ENCODE data around the gene IGSF21.
"Not testable (repeated sequence)": the region's sequence is repeated elsewhere in the genome, so short reads cannot be mapped to it uniquely, and the experiment has no call there.

The IGSF21 gene

GRCh38 chr1:18144916-18145647 lies 37.5 kb downstream of the IGSF21 start:
- DNase-seq (ENCODE audit: low read depth, low spot score) = no peak

DNA sequence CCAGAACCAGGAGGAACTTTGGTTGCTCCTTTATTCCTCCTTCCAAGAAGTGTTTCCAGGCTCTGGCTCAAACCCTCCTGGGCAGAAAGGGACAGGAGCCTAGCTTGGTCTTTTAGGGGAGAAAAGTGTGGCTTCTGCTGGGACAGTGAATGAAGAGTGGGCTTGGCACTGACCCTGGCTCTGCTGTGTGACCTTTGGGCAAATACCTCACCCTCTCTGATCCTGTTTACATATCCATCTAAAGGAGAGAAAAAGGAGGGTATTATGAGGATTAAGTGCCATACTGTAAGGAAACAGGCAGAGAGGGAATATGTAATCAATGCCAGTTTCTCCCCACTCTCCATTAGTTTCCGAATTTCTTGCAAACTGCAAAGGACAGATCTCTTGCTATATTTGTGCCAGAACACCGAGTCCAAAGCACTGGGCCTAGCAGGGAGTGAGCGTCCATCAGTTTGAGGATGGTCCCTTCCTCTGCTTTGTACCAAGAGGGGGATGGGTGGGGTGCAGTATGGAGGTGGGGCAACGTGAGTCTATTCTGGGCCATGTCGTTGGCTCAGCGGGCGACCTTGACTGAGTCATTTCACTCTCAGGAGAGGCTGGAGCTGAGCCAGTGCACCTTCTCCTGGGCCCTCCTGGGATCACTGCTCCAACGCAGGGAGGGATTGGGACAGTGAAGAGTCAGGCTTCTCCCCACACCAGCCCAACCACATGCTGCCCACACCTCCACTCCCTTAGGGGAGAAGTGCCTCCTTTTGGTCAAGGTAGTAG lies 38.4 kb downstream of the IGSF21 start:
- no peak for DNase-seq (ENCODE audit: low read depth, low spot score)

DNA sequence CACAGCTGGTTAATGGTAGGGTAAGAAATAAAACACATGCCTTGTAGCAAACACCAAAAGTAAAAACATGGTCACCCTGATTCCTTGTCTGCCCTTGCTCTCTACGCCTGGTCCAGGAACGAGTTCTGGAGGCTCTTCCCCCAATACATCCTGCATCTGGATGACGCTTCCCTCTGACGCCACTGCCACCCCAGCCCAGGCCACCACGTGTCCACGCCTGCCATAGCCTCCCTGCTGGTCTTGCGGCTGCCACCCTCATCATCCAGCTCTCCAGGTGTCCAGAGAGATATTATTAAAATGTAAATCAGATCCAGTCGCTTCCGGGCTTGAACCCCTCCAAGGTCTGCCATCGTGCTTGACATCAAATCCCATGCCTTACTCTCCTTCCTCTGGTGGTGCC lies 39.3 kb downstream of the IGSF21 start:
- no peak for DNase-seq (ENCODE audit: low read depth, low spot score)

DNA sequence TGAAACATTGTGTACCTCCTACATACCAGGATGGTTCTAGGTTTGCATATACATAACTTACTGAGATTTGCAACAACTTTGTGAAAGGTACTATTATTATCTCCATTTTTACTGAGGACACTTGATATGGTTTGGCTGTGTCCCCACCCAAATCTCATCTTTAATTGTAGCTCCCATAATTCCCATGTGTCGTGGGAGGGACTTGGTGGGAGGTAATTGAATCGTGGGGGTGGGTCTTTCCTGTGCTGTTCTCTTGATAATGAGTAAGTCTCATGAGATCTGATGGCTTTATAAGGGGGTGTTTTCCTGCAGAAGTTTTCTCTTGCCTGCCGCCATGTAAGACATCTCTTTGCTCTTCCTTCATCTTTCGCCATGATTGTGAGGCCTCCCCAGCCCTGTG lies 40.1 kb downstream of the IGSF21 start:
- DNase-seq (ENCODE audit: low read depth, low spot score) = no peak

DNA sequence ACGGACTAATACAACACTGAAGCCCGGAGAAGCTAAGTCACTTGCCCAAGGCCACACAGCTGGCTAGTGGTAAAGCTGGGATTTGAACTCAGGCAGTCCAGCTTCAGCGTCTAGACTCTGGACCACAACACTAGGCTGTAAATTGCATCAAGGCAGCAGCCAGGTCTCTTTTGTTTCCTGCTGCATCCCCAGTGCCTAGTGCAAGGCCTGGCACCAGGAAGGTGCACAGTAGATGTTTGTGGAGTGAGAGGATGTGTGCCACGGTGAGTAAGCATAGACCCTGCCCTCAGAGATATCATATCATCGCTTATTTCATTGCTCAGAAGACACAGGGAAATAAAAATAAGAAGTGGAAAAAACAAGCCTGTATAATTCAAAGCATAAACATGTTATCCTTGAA lies 40.9 kb downstream of the IGSF21 start:
- no peak for DNase-seq (ENCODE audit: low read depth, low spot score)

- DNase-seq (ENCODE audit: low read depth, low spot score) = no peak
These were observed 41.5 kb downstream of the IGSF21 start for GRCh38 chr1:18149027-18149641.

DNA sequence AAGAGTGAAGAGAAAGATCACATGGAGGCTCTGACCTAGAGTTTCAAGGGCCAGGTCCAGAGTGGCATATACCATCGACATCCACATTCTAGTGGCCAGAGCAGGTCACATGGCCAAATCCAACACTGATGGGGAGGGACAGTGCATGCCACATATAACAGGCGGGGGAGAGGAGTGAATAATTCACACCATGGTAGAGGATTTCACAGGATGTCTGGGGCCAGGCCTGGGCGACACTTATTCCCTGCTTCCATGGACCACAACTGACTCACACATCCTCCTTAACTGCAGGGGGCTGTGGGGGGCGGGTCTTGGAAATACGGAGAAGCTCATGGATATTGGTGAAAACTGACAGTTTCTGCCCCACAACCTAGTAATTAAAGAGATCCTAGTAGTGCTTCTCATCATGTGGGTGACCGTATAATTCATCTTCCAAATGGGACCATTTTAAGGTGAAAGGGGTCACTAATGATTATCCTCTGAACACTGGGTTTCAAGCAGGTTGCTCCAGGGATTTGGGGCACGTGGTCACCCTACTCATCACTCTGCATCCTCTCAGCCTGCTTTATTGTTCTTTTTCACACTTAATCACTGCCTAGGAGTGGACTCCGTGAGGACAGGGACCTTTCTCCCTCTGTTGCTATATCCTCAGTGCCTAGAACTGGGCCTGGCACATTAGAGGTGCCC lies 44.0 kb downstream of the IGSF21 start:
- DNase-seq (ENCODE audit: low read depth, low spot score) = no peak

- no peak for DNase-seq (ENCODE audit: low read depth, low spot score)
These were observed 47.0 kb downstream of the IGSF21 start for GRCh38 chr1:18154430-18155194.

DNA sequence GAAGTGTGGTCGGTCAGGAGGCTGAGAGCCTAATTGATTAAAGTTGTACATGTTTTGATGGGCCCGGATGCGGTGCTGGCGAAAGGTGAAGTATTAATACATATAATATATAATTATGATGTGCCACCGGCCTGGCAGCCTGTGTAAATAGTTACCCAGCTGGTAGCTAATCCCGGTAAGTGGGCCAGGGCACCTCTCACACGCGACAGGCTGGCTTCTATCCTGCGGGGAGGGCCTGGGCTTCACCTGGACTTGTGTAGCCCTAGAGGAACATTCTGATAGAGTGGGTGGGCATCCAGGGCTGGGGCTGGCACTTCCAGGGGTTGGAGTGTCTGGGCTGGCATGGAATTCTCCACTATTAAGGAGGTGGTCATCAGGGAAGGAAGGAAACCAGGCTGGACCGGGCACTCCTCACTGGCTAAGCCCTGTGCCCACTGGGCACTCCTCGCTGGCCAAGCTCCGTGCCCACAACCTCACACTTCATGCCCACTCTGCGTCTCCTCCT lies 48.3 kb downstream of the IGSF21 start:
- DNase-seq (ENCODE audit: low read depth, low spot score) = no peak

GRCh38 chr1:18157352-18157751 lies 49.8 kb downstream of the IGSF21 start:
- no peak for DNase-seq (ENCODE audit: low read depth, low spot score)

- DNase-seq (ENCODE audit: low read depth, low spot score) = no peak
These were observed 50.4 kb downstream of the IGSF21 start for GRCh38 chr1:18157968-18158367.

DNA sequence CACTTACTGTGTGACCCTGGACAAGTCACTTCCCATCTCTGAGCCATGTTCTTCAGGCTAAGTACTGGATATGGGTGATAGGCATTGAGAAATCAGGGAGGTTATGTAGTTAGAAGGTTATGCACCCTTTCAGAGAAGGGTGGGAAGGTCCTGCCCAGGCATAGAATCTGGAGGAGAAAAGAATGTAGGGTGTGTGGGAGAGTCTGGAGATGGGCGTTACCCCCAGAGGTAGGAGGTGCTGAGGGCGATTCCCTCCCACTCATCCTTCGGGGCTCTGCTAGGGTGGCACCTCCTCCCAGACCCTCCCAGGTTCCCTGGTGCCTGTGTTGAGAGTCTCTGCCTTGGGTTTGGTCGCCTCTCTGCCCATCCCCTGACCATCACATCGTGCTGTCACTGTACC lies 51.1 kb downstream of the IGSF21 start:
- DNase-seq (ENCODE audit: low read depth, low spot score) = no peak

GRCh38 chr1:18160290-18160942 lies 52.8 kb downstream of the IGSF21 start:
- DNase-seq (ENCODE audit: low read depth, low spot score) = no peak

DNA sequence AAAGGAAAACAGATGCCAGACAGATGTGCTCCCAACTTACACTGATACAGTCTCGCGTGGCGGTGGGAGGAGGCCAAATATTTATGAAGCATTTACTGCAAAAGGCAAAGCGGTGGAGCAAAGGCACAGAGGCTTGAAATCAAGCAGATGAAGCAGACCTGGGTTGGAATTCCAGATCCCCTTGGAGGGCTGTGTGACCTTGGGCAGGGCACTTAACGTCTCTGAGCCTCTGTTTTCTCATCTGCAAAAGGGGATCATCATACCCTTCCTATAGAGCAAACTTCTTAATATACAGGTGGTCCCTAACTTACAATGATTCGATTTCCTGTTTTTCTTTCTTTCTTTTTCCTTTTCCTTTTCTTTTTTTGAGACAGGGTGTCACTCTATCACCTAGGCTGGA lies 54.1 kb downstream of the IGSF21 start:
- no peak for DNase-seq (ENCODE audit: low read depth, low spot score)

- DNase-seq (ENCODE audit: low read depth, low spot score) = not testable (repeated sequence)
These were observed 58.0 kb downstream of the IGSF21 start for GRCh38 chr1:18165640-18166039.

- no peak for DNase-seq (ENCODE audit: low read depth, low spot score)
These were observed 58.7 kb downstream of the IGSF21 start for GRCh38 chr1:18166341-18166740.

DNA sequence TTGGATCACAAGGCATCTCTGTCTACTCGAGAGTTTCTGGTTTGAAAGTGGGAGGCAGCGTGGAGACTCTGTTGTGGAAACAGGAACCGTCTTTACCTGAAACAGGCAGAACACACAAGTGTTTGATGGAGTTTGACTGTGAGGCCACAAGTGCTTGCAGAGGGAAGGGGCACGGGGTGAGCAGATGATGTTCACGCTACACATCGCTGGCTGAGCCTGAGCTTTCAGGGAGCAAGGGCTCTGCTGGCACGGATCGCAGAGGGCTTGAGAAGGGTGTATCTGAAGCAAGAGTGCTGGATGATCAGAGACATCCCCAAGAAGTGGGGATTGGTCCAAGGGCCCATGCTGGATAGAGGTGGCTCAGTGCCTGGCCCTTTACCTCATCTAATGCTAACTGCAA lies 59.3 kb downstream of the IGSF21 start:
- DNase-seq (ENCODE audit: low read depth, low spot score) = no peak

DNA sequence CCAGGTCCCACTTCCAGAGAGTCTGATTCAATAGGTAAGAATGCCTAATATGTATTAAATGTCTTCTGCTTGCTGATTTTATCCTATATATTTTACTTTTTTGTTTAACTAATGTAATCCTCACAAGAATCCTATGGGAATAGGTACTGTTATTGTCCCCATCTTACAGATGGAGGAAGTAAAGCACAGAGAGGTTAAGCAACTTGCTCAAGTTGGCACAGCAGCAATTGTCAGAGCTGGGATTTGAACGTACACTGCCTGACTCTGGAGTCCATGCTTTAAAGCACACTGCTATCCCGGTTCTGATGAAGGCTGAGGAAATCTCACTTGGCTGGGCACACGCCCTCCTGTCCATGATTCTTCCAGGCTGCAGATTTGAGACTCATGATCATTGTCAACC lies 62.8 kb downstream of the IGSF21 start:
- DNase-seq (ENCODE audit: low read depth, low spot score) = no peak

GRCh38 chr1:18174037-18174436 lies 66.4 kb downstream of the IGSF21 start:
- DNase-seq (ENCODE audit: low read depth, low spot score) = no peak

- no peak for DNase-seq (ENCODE audit: low read depth, low spot score)
These were observed 67.5 kb downstream of the IGSF21 start for GRCh38 chr1:18175051-18175450.
